ENCODE measurements around the gene UGGT2. TPM values are rescaled to one million over a fixed set of nuclear protein-coding genes. Genes with fewer than 3 reads are reported as not detected.

Gene UGGT2
- total RNA-seq, 1 donor from 2014 or later, result 6.5 TPM

- Mint-ChIP-seq H3K4me3 (no peak overlapping the region), H3K27ac (no peak overlapping the region), H3K27me3 (no peaks in the 10 kb centered on the region), H3K4me1 (no peaks in the 10 kb centered on the region), H3K9me3 (peaks cover 4% of the 10 kb centered on the region), H3K36me3 (ENCODE audit: low read depth) (peaks cover 4% of the 10 kb centered on the region)
- ChIA-PET POLR2A (no interaction called here), CTCF (interaction anchor here (1.0 to 1.4 kb wide), 5 partner anchors 55 to 1008 kb away, joined by 3 to 14 read pairs (median 3); no protein-coding TSS in a partner anchor)
- no peak for DNase-seq
- TF ChIP-seq CTCF (IDR thresholded peaks at IDR 0.05), result no peak
- intact Hi-C loops (cut with micrococcal nuclease), result loop anchor here (1.0 to 2.0 kb wide), 2 partner anchors 209 to 1009 kb away; no protein-coding TSS in a partner anchor
- peak; percentile 28 for ATAC-seq (ENCODE audit: low read depth)
Observed at GRCh38 chr13:96020155-96020575, 33.0 kb downstream of the UGGT2 start.

GRCh38 chr13:96018135-96018534 lies 35.1 kb downstream of the UGGT2 start:
- H3K27me3 Mint-ChIP-seq, result no peaks in the 10 kb centered on the region
- ChIA-PET CTCF (interaction anchor here (1.3 kb wide), 1 partner anchor 800 kb away, joined by 3 read pairs; no protein-coding TSS in a partner anchor), POLR2A (no interaction called here)
- H3K36me3 Mint-ChIP-seq (ENCODE audit: low read depth), result peaks cover 4% of the 10 kb centered on the region
- H3K27ac Mint-ChIP-seq, result no peak overlapping the region
- peaks cover 4% of the 10 kb centered on the region for H3K9me3 Mint-ChIP-seq
- ATAC-seq (ENCODE audit: low read depth) (no peak), DNase-seq (no peak)
- H3K4me3 Mint-ChIP-seq, result no peak overlapping the region
- no peaks in the 10 kb centered on the region for H3K4me1 Mint-ChIP-seq
- no peak for TF ChIP-seq CTCF (IDR thresholded peaks at IDR 0.05)
- intact Hi-C loops (cut with micrococcal nuclease), result no loop called here

GRCh38 chr13:96011291-96011872 lies 41.8 kb downstream of the UGGT2 start:
- no peak for ATAC-seq (ENCODE audit: low read depth)
- no peaks in the 10 kb centered on the region for H3K4me1 Mint-ChIP-seq
- H3K9me3 Mint-ChIP-seq, result peaks cover 17% of the 10 kb centered on the region

GRCh38 chr13:96003304-96003703 lies 49.9 kb downstream of the UGGT2 start:
- CTCF ChIA-PET, result no interaction called here
- Mint-ChIP-seq H3K4me1 (no peaks in the 10 kb centered on the region), H3K27ac (no peak overlapping the region), H3K27me3 (no peaks in the 10 kb centered on the region), H3K4me3 (no peak overlapping the region), H3K36me3 (ENCODE audit: low read depth) (peaks cover 8% of the 10 kb centered on the region), H3K9me3 (peaks cover 16% of the 10 kb centered on the region)
- intact Hi-C loops (cut with micrococcal nuclease), result no loop called here
- ATAC-seq (ENCODE audit: low read depth) (no peak), DNase-seq (no peak)
- POLR2A ChIA-PET, result no interaction called here
- TF ChIP-seq CTCF (IDR thresholded peaks at IDR 0.05), result no peak

More at GRCh38 chr13:96011291-96011872, 41.8 kb downstream of the UGGT2 start:
- Mint-ChIP-seq H3K27me3 (no peaks in the 10 kb centered on the region), H3K4me3 (no peak overlapping the region), H3K36me3 (ENCODE audit: low read depth) (peaks cover 8% of the 10 kb centered on the region), H3K27ac (no peak overlapping the region)
- DNase-seq, result no peak
- ChIA-PET POLR2A (no interaction called here), CTCF (interaction anchor here (1.1 kb wide), 1 partner anchor 31 kb away, joined by 3 read pairs; no protein-coding TSS in a partner anchor)
- intact Hi-C loops (cut with micrococcal nuclease), result no loop called here
- TF ChIP-seq CTCF (IDR thresholded peaks at IDR 0.05), result no peak

GRCh38 chr13:96002322-96003131 lies 50.7 kb downstream of the UGGT2 start:
- Mint-ChIP-seq H3K4me1 (no peaks in the 10 kb centered on the region), H3K9me3 (peaks cover 12% of the 10 kb centered on the region), H3K36me3 (ENCODE audit: low read depth) (peaks cover 4% of the 10 kb centered on the region), H3K4me3 (no peak overlapping the region), H3K27me3 (no peaks in the 10 kb centered on the region), H3K27ac (no peak overlapping the region)
- TF ChIP-seq CTCF (IDR thresholded peaks at IDR 0.05), result no peak
- DNase-seq (no peak), ATAC-seq (ENCODE audit: low read depth) (no peak)
- ChIA-PET CTCF (no interaction called here), POLR2A (no interaction called here)
- intact Hi-C loops (cut with micrococcal nuclease), result no loop called here

All from activated B cell treated with CpG ODN at 0.5 μM for 24 hours (primary cell).